T-cell (primary cell): Measurements from ENCODE around the gene RUNX1. TPM values are rescaled to one million over a fixed set of nuclear protein-coding genes. Genes with fewer than 3 reads are reported as not detected.
A peak's percentile ranks its signal among the peaks of the same experiment; 100 is the strongest.

Source experiments
- ATAC-seq, 4 experiments: fragments of 200-7000 bp in 3 of 4; fragments of 150-1000 bp in 1 of 4; cut with Tn5 transposase; replicated peaks in 1 of 4; 1 replicate in 3 of 4; 2 replicates in 1 of 4; pipeline ENCODE4 v1.10.0; 2021; ENCODE audit warnings: moderate library complexity in 3 of 4, mild to moderate bottlenecking in 2 of 4, moderate number of reproducible peaks in 1 of 4
- CTCF ChIA-PET, 2 donors: fragments of 300-600 bp; sonication (Branson Sonifier 250); formaldehyde crosslinking; loops; one replicate each; lab custom pipeline; 2022; ENCODE audit warnings: antibody characterized with exemption in 2 of 2; lab: Charles Lee
- POLR2A ChIA-PET, 2 donors: fragments of 300-600 bp; sonication (Branson Sonifier 250); formaldehyde crosslinking; loops; one replicate each; lab custom pipeline; 2022; ENCODE audit warnings: antibody characterized with exemption in 2 of 2; lab: Charles Lee
- DNase-seq, 35 experiments: peaks; one replicate each; pipeline versions ENCODE4 v3.0.0 to v3.0.0-alpha.2; 2013 to 2023
- H3K27ac ChIP-seq: one replicate; pipeline ENCODE4 v1.5.1; 2013; ENCODE audit warnings: low read length
- H3K27me3 ChIP-seq, 2 experiments: replicated peaks in 1 of 2; 1 replicate in 1 of 2; 2 replicates in 1 of 2; pipeline versions ENCODE4 v1.6.1 to v1.7.0; 2013; ENCODE audit warnings: low read length in 1 of 2, mixed read lengths in 1 of 2; ENCODE audit not compliant: control insufficient read depth in 2 of 2, insufficient read depth in 2 of 2; ENCODE audit errors: extremely low read depth in 1 of 2
- H3K36me3 ChIP-seq, 2 donors: 1 replicate in 1 of 2; 2 replicates in 1 of 2; pipeline versions ENCODE4 v1.6.1 to v1.7.0; 2013; ENCODE audit warnings: low read length in 1 of 2; ENCODE audit not compliant: control insufficient read depth in 2 of 2, insufficient read depth in 1 of 2; ENCODE audit errors: extremely low read depth in 1 of 2
- H3K4me1 ChIP-seq, 2 experiments: 1 replicate in 1 of 2; 2 replicates in 1 of 2; pipeline versions ENCODE4 v1.6.1 to v1.7.0; 2013; ENCODE audit warnings: low read length in 2 of 2, mixed read lengths in 1 of 2; ENCODE audit not compliant: insufficient read depth in 2 of 2, control insufficient read depth in 1 of 2; ENCODE audit errors: extremely low read depth in 1 of 2
- H3K4me3 ChIP-seq, 2 donors: 1 replicate in 1 of 2; 2 replicates in 1 of 2; pipeline versions ENCODE4 v1.5.1 to v1.7.0; 2013; ENCODE audit warnings: mild to moderate bottlenecking in 2 of 2, low read length in 1 of 2, moderate library complexity in 1 of 2; ENCODE audit not compliant: control insufficient read depth in 1 of 2; ENCODE audit errors: extremely low read depth in 1 of 2
- H3K9me3 ChIP-seq: 2 replicates; pipeline ENCODE4 v1.7.0; 2013
- H3K27ac Mint-ChIP-seq, 2 donors: one replicate each; pipeline ENCODE4 v1.8.0; 2020 to 2021; ENCODE audit warnings: mild to moderate bottlenecking in 2 of 2, mixed read lengths in 2 of 2
- H3K27me3 Mint-ChIP-seq, 2 donors: one replicate each; pipeline ENCODE4 v1.8.0; 2021 to 2022; ENCODE audit warnings: mixed read lengths in 2 of 2
- H3K36me3 Mint-ChIP-seq: one replicate; pipeline ENCODE4 v1.8.0; 2021; ENCODE audit warnings: mixed read lengths
- H3K4me1 Mint-ChIP-seq, 3 donors: one replicate each; pipeline ENCODE4 v1.8.0; 2020 to 2022; ENCODE audit warnings: mixed read lengths in 3 of 3, mild to moderate bottlenecking in 1 of 3
- H3K4me3 Mint-ChIP-seq, 3 donors: one replicate each; pipeline ENCODE4 v1.8.0; 2020 to 2022; ENCODE audit warnings: mild to moderate bottlenecking in 3 of 3, mixed read lengths in 3 of 3, moderate library complexity in 3 of 3
- H3K9me3 Mint-ChIP-seq, 3 donors: one replicate each; pipeline ENCODE4 v1.8.0; 2020 to 2022; ENCODE audit warnings: mixed read lengths in 3 of 3
- WGBS: methylation state at CpG from one replicate; pipeline ENCODE4 v1.1.5; 2013; ENCODE audit warnings: missing lambda C conversion rate; ENCODE audit not compliant: insufficient coverage; 5-methylcytosine and 5-hydroxymethylcytosine counted together
- total RNA-seq, 35 experiments: library from RNA in 6 of 35; stranded (reverse) in 6 of 35; fragments of 120-200 nt in 1 of 35; gene quantifications; one replicate each; pipeline versions ENCODE4 v1.2.1 to v1.2.4 and lab custom pipeline; 2013 to 2026

The RUNX1 gene
- total RNA-seq (100 to 1,000 TPM in 3 of 5 donors, 10 to 100 TPM in 2; 87.0 to 117 (median 104) TPM), total RNA-seq (lab: John Stamatoyannopoulos, UW) (46.4 to 110 (median 69.9) reads per million in 29 experiments)
- total RNA-seq (2013) = 51.0 TPM

- DNase-seq (peak; percentile 43 to 92 (median 69)), ATAC-seq (peak; percentile 66 to 74 (median 68))
- CTCF ChIA-PET = interaction anchor here (0.6 to 1.9 kb wide), 7 partner anchors 20 to 388 kb away, joined by 3 to 9 read pairs (median 4); no protein-coding TSS in a partner anchor
- H3K4me1 ChIP-seq = peaks cover 43 to 69% of the 10 kb centered on the region in 2 experiments
- H3K4me3 ChIP-seq = peak within 1 kb of the TSS; percentile 86 to 91
- peaks cover 0 to 2% of the 10 kb centered on the region in 2 donors for H3K36me3 ChIP-seq
- Mint-ChIP-seq H3K27me3 (no peaks in the 10 kb centered on the region), H3K36me3 (peaks cover 14% of the 10 kb centered on the region), H3K4me3 (peak within 1 kb of the TSS; percentile 88 to 99 (median 97)), H3K9me3 (no peaks in the 10 kb centered on the region), H3K4me1 (peaks cover 76 to 80% (median 77%) of the 10 kb centered on the region in 3 donors), H3K27ac (peak within 1 kb of the TSS; percentile 97 to 98)
- peak within 1 kb of the TSS; percentile 86 for H3K27ac ChIP-seq
- no peaks in the 10 kb centered on the region for H3K9me3 ChIP-seq
- no peaks in the 10 kb centered on the region for H3K27me3 ChIP-seq
- 0% methylated on average over 7 of the region's 14 CpGs for WGBS
- POLR2A ChIA-PET = interaction anchor here (0.5 to 2.4 kb wide), 8 partner anchors 18 to 1687 kb away, joined by 3 to 9 read pairs (median 4); no protein-coding TSS in a partner anchor
Measured at GRCh38 chr21:35048706-35049617, at the start of gene RUNX1. Gene RUNX1 (minus strand): TSS chr21:35049302.

GRCh38 chr21:35097525-35097924, 48.4 kb upstream of the RUNX1 start:
- Histone ChIP-seq H3K9me3 (no peaks in the 10 kb centered on the region), H3K4me1 (peaks cover 5 to 7% of the 10 kb centered on the region in 2 experiments), H3K4me3 (no peak overlapping the region), H3K27me3 (no peaks in the 10 kb centered on the region), H3K36me3 (no peaks in the 10 kb centered on the region), H3K27ac (no peak overlapping the region)
- Mint-ChIP-seq H3K9me3 (no peaks in the 10 kb centered on the region), H3K4me1 (no peaks in the 10 kb centered on the region), H3K36me3 (no peaks in the 10 kb centered on the region), H3K27ac (no peak overlapping the region), H3K4me3 (no peak overlapping the region), H3K27me3 (no peaks in the 10 kb centered on the region)
- CTCF ChIA-PET = interaction anchor here in 1 of 2 donors (0.6 kb wide), 1 partner anchor 1773 kb away, joined by 5 read pairs; no protein-coding TSS in a partner anchor
- 89% methylated on average over 3 of the region's 4 CpGs for WGBS
- POLR2A ChIA-PET = no interaction called here
- ATAC-seq = no peak
- no peak for DNase-seq

GRCh38 chr21:35096959-35097358, 47.9 kb upstream of the RUNX1 start:
- ATAC-seq = no peak
- Mint-ChIP-seq H3K4me3 (no peak overlapping the region), H3K27ac (no peak overlapping the region), H3K9me3 (no peaks in the 10 kb centered on the region), H3K4me1 (no peaks in the 10 kb centered on the region), H3K27me3 (no peaks in the 10 kb centered on the region), H3K36me3 (no peaks in the 10 kb centered on the region)
- H3K27ac ChIP-seq = no peak overlapping the region
- H3K4me3 ChIP-seq = no peak overlapping the region
- POLR2A ChIA-PET = no interaction called here
- DNase-seq = no peak
- no peaks in the 10 kb centered on the region for H3K9me3 ChIP-seq
- H3K4me1 ChIP-seq = peaks cover under 1 to 5% of the 10 kb centered on the region in 2 experiments
- no peaks in the 10 kb centered on the region for H3K36me3 ChIP-seq
- no peaks in the 10 kb centered on the region for H3K27me3 ChIP-seq
- CTCF ChIA-PET = interaction anchor here in 1 of 2 donors (0.6 kb wide), 1 partner anchor 1774 kb away, joined by 5 read pairs; no protein-coding TSS in a partner anchor

- Mint-ChIP-seq H3K9me3 (no peaks in the 10 kb centered on the region), H3K4me3 (no peak overlapping the region), H3K27me3 (peaks cover 0 to 2% of the 10 kb centered on the region in 2 donors), H3K27ac (no peak overlapping the region), H3K36me3 (no peaks in the 10 kb centered on the region), H3K4me1 (no peaks in the 10 kb centered on the region)
- no peak overlapping the region for H3K27ac ChIP-seq
- no peaks in the 10 kb centered on the region for H3K36me3 ChIP-seq
- H3K27me3 ChIP-seq = no peaks in the 10 kb centered on the region
- peaks cover 0 to 5% of the 10 kb centered on the region in 2 experiments for H3K4me1 ChIP-seq
- ATAC-seq (no peak), DNase-seq (no peak)
- CTCF ChIA-PET = no interaction called here
- no CpG with 5 or more reads among the region's 2 CpGs for WGBS
- POLR2A ChIA-PET = no interaction called here
- no peak overlapping the region for H3K4me3 ChIP-seq
- H3K9me3 ChIP-seq = no peaks in the 10 kb centered on the region
Measured at GRCh38 chr21:35095859-35096291, 46.8 kb upstream of the RUNX1 start.

- POLR2A ChIA-PET = interaction anchor here in 1 of 2 donors (0.6 kb wide), 1 partner anchor 215 kb away, joined by 4 read pairs; no protein-coding TSS in a partner anchor
- Mint-ChIP-seq H3K9me3 (no peaks in the 10 kb centered on the region), H3K27ac (no peak overlapping the region)
Measured at GRCh38 chr21:35093514-35093913, 44.4 kb upstream of the RUNX1 start.

GRCh38 chr21:35091496-35091895, 42.4 kb upstream of the RUNX1 start:
- CTCF ChIA-PET = no interaction called here
- Mint-ChIP-seq H3K4me1 (no peaks in the 10 kb centered on the region), H3K27me3 (peaks cover 0 to 3% of the 10 kb centered on the region in 2 donors), H3K27ac (no peak overlapping the region), H3K36me3 (no peaks in the 10 kb centered on the region), H3K9me3 (no peaks in the 10 kb centered on the region), H3K4me3 (no peak overlapping the region)
- ATAC-seq = no peak
- no peaks in the 10 kb centered on the region for H3K9me3 ChIP-seq
- no peaks in the 10 kb centered on the region for H3K4me1 ChIP-seq
- no peaks in the 10 kb centered on the region for H3K36me3 ChIP-seq
- POLR2A ChIA-PET = no interaction called here
- no peak overlapping the region for H3K27ac ChIP-seq
- H3K4me3 ChIP-seq = no peak overlapping the region
- no CpG with 5 or more reads among the region's 3 CpGs for WGBS
- DNase-seq = no peak
- no peaks in the 10 kb centered on the region for H3K27me3 ChIP-seq

More at GRCh38 chr21:35093514-35093913, 44.4 kb upstream of the RUNX1 start:
- no peak overlapping the region for H3K4me3 Mint-ChIP-seq
- 100% methylated on average over 2 of the region's 5 CpGs for WGBS
- Histone ChIP-seq H3K27me3 (no peaks in the 10 kb centered on the region), H3K36me3 (no peaks in the 10 kb centered on the region), H3K4me3 (no peak overlapping the region), H3K27ac (no peak overlapping the region), H3K9me3 (no peaks in the 10 kb centered on the region), H3K4me1 (no peaks in the 10 kb centered on the region)
- DNase-seq (no peak), ATAC-seq (no peak)
- H3K4me1 Mint-ChIP-seq = no peaks in the 10 kb centered on the region
- CTCF ChIA-PET = interaction anchor here in 1 of 2 donors (0.6 kb wide), 1 partner anchor 98 kb away, joined by 4 read pairs; no protein-coding TSS in a partner anchor
- H3K27me3 Mint-ChIP-seq = peaks cover 0 to 3% of the 10 kb centered on the region in 2 donors
- H3K36me3 Mint-ChIP-seq = no peaks in the 10 kb centered on the region
